OCI-LY7 (cell line): ENCODE measurements around the gene PCNA. TPM values are rescaled to one million over a fixed set of nuclear protein-coding genes. Genes with fewer than 3 reads are reported as not detected.

Source experiments
- BruUV-seq: library from RNA; stranded (reverse); fragments of 400-500 nt; replicated peaks from 2 replicates; lab custom pipeline; 2021; lab: Mats Ljungman, UMichigan
- CTCF ChIA-PET: fragments of 300-600 bp; sonication (Branson Sonifier 250); formaldehyde crosslinking; loops from one replicate; lab custom pipeline; 2022; ENCODE audit warnings: antibody characterized with exemption; ENCODE audit not compliant: unreplicated experiment; lab: Charles Lee
- POLR2A ChIA-PET: fragments of 300-600 bp; sonication (Branson Sonifier 250); formaldehyde crosslinking; loops from one replicate; lab custom pipeline; 2022; ENCODE audit warnings: antibody characterized with exemption; lab: Charles Lee
- DNase-seq: peaks from one replicate; pipeline ENCODE4 v3.0.0-alpha.2; 2015; ENCODE audit warnings: low spot score
- H2AFZ ChIP-seq: fragments of 200-600 bp; sonication (generic), shearing (Covaris generic); 2 replicates; pipeline ENCODE4 v1.6.1; 2014; ENCODE audit warnings: mild to moderate bottlenecking, antibody characterized with exemption, low read length, moderate library complexity
- H3K27ac ChIP-seq: fragments of 200-600 bp; sonication (generic); 2 replicates; pipeline ENCODE4 v1.5.1; 2014; ENCODE audit warnings: mixed run types, low read depth, mild to moderate bottlenecking, moderate library complexity, low read length, inconsistent platforms; ENCODE audit not compliant: poor library complexity, severe bottlenecking
- H3K36me3 ChIP-seq: fragments of 200-600 bp; sonication (generic); 2 replicates; pipeline ENCODE4 v1.6.1; 2014; ENCODE audit warnings: mild to moderate bottlenecking, antibody characterized with exemption, low read length, moderate library complexity, mixed read lengths; ENCODE audit not compliant: insufficient read depth
- H3K4me1 ChIP-seq: fragments of 200-600 bp; sonication (generic); 2 replicates; pipeline ENCODE4 v1.5.1; 2014; ENCODE audit warnings: mild to moderate bottlenecking, low read length; ENCODE audit not compliant: insufficient read depth, poor library complexity, severe bottlenecking
- H3K4me2 ChIP-seq: fragments of 200-600 bp; sonication (generic); 2 replicates; pipeline ENCODE4 v1.6.1; 2014; ENCODE audit warnings: mild to moderate bottlenecking, low read length
- H3K4me3 ChIP-seq: fragments of 200-600 bp; sonication (generic); 2 replicates; pipeline ENCODE4 v1.5.1; 2014; ENCODE audit warnings: mild to moderate bottlenecking, low read depth, low read length; ENCODE audit not compliant: poor library complexity, severe bottlenecking
- H3K79me2 ChIP-seq: fragments of 200-600 bp; sonication (generic); 2 replicates; pipeline ENCODE4 v1.6.1; 2016; ENCODE audit warnings: low read depth, mild to moderate bottlenecking, low read length, moderate library complexity, mixed read lengths; ENCODE audit not compliant: insufficient read depth
- H3K9me2 ChIP-seq: fragments of 200-600 bp; sonication (generic); 2 replicates; pipeline ENCODE4 v1.6.1; 2016; ENCODE audit warnings: mild to moderate bottlenecking, low read length, mixed read lengths; ENCODE audit not compliant: insufficient read depth
- H3K9me3 ChIP-seq: fragments of 200-600 bp; sonication (generic); 2 replicates; pipeline ENCODE4 v1.6.1; 2014; ENCODE audit warnings: mild to moderate bottlenecking, mixed run types, low read length, mixed read lengths
- H4K20me1 ChIP-seq: fragments of 200-600 bp; sonication (generic); 2 replicates; pipeline ENCODE4 v1.6.1; 2014; ENCODE audit warnings: mild to moderate bottlenecking, antibody characterized with exemption, low read length, moderate library complexity, mixed read lengths; ENCODE audit not compliant: insufficient read depth
- EZH2phosphoT487 ChIP-seq: fragments of 200-600 bp; sonication (generic); IDR thresholded peaks from 2 replicates; pipeline ENCODE4 v1.6.1; 2018; ENCODE audit warnings: low read depth, borderline replicate concordance, mild to moderate bottlenecking, mixed run types, antibody characterized with exemption, low read length, moderate library complexity, mixed read lengths
- intact Hi-C: fragments of 100-400 bp; cut with micrococcal nuclease; formaldehyde crosslinking; loops from one replicate; pipeline ENCODE4 v1.10.0; 2022; ENCODE audit not compliant: unreplicated experiment
- total RNA-seq, 2 experiments: library from RNA; depleted of rRNA in 1 of 2; stranded (reverse); fragments of >200 nt in 1 of 2; shearing (Covaris generic) in 1 of 2; gene quantifications; 2 replicates each; pipeline ENCODE4 v1.2.3, GENCODE V29; 2014 to 2022
- TF ChIP-seq, protein P1 (sequence below): fragments of 200-600 bp; sonication (generic); conservative IDR thresholded peaks from 2 replicates; pipeline ENCODE4 v1.5.1; 2014; ENCODE audit warnings: mild to moderate bottlenecking, antibody characterized with exemption, low read length, moderate library complexity, mixed read lengths

The PCNA gene
- total RNA-seq, 2 experiments from 2014 or later = 470 to 567 TPM

DNA sequence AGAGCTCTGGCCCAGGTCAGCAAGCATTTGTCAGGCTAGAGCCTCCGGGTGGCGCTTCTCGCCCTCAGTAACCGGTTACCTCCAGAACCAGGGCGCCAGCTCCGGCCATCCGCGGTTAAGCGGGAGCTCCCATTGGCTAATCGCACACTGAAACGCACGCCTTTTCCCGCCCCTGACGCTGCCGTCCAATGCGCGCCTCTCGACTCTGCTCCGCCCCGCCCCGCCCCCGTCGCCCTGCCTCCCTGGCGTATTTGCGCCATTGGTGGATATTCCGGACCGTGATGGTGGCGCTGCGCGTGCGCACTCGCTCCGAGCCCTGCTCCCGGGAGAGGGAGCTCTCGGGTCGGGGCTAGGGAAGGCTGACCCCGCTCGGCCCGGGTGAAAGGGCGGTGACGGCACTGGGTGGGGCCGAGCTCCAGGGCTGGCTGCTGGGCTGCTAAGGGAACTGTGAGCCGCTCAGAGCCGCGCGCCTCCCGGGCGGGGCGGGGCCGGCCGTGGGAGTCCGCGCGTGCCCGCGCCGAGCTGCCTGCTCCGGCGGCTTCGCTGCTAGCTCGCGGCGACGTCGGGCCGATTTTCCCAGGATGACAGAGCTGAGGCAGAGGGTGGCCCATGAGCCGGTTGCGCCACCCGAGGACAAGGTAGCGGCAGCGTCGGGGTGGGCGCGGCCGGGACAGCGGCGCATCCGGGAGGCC is 6.9 kb upstream of the PCNA start, which contains the start of gene CDS2:
TSS of gene CDS2 (plus strand) at position 497 of the 692 bp plus-strand sequence. CDS start at position 582, 85 bp downstream.
- TF ChIP-seq, protein P1, sequence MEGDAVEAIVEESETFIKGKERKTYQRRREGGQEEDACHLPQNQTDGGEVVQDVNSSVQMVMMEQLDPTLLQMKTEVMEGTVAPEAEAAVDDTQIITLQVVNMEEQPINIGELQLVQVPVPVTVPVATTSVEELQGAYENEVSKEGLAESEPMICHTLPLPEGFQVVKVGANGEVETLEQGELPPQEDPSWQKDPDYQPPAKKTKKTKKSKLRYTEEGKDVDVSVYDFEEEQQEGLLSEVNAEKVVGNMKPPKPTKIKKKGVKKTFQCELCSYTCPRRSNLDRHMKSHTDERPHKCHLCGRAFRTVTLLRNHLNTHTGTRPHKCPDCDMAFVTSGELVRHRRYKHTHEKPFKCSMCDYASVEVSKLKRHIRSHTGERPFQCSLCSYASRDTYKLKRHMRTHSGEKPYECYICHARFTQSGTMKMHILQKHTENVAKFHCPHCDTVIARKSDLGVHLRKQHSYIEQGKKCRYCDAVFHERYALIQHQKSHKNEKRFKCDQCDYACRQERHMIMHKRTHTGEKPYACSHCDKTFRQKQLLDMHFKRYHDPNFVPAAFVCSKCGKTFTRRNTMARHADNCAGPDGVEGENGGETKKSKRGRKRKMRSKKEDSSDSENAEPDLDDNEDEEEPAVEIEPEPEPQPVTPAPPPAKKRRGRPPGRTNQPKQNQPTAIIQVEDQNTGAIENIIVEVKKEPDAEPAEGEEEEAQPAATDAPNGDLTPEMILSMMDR = peak; percentile 80
- no peak for TF ChIP-seq EZH2phosphoT487
- intact Hi-C loops = loop anchor here (1.0 to 5.0 kb wide), 2 partner anchors 66 to 321 kb away; no protein-coding TSS in a partner anchor
- POLR2A ChIA-PET = interaction anchor here (0.6 to 2.5 kb wide), 19 partner anchors 9 to 313 kb away, joined by 3 to 40 read pairs (median 4); no protein-coding TSS in a partner anchor
- Histone ChIP-seq H3K4me3 (peak within 1 kb of the TSS; percentile 81), H3K36me3 (peaks cover 13% of the 10 kb centered on the region; the same call in 1 of the 2 replicates), H3K27ac (peak within 1 kb of the TSS; percentile 80), H3K9me3 (no peaks in the 10 kb centered on the region), H3K9me2 (no peaks in the 10 kb centered on the region), H4K20me1 (no peaks in the 10 kb centered on the region), H3K4me1 (peaks cover 34% of the 10 kb centered on the region), H3K79me2 (peaks cover 37% of the 10 kb centered on the region), H3K4me2 (peak within 1 kb of the TSS; percentile 96), H2AFZ (peak within 1 kb of the TSS; percentile 94)
- BruUV-seq = no TSS peak
- DNase-seq = peak; percentile 99
- CTCF ChIA-PET = interaction anchor here (0.6 to 3.8 kb wide), 19 partner anchors 12 to 903 kb away, joined by 3 to 66 read pairs (median 4); no protein-coding TSS in a partner anchor

DNA sequence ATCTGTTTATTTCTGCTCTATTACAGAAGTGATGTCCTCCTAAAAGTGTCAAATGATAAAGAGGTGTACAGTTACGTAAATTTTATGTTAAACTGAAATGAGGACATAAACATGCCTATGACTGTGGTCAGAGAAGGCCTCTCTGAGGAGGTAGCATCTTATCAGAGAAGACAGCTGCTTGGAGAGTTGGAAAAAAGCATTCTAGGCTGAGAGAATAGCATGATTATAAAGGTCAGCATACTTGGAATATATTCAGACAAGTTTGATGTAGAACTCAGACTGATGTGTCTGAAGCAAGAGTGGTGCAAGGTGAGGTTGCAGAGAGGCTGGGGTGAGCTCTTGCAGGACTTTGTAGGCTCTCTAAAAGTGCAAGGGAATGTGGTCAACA is 3.1 kb upstream of the PCNA start:
- Histone ChIP-seq H3K9me3 (no peaks in the 10 kb centered on the region), H3K4me2 (0 out of 2 replicates have a peak overlapping the region, but pooled peaks have one; percentile 3), H3K9me2 (no peaks in the 10 kb centered on the region), H3K36me3 (peaks cover 13% of the 10 kb centered on the region), H3K79me2 (peaks cover 22% of the 10 kb centered on the region), H3K27ac (no peak overlapping the region), H2AFZ (no peak overlapping the region), H3K4me3 (no peak overlapping the region), H4K20me1 (peaks cover 12% of the 10 kb centered on the region), H3K4me1 (peaks cover 26% of the 10 kb centered on the region)
- no peak for DNase-seq
- intact Hi-C loops = no loop called here
- CTCF ChIA-PET = no interaction called here
- BruUV-seq = no TSS peak
- POLR2A ChIA-PET = no interaction called here
- TF ChIP-seq, protein P1 = no peak
- TF ChIP-seq EZH2phosphoT487 = no peak

DNA sequence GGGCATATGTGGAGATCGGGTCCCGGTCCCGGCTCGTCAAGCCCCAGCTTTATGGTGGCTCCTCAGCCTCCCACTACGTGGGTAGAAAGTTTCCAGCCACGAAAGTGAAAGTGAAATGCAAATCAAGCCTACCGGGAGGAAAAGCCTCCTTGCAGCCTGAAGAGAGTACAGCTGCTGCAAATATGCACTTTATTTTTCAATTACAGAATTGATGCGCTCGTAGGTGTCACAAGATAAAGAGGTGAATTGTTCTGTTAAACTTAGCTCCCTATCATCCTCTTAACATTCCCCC is 373 bp upstream of the PCNA start:
- POLR2A ChIA-PET = interaction anchor here (0.7 to 2.3 kb wide), 15 partner anchors 9 to 843 kb away, joined by 3 to 19 read pairs (median 4); no protein-coding TSS in a partner anchor
- intact Hi-C loops = no loop called here
- peak overlapping the region; percentile 50 for H2AFZ ChIP-seq

More for the DNA sequence above, 373 bp upstream of the PCNA start:
- no peaks in the 10 kb centered on the region for H3K9me3 ChIP-seq
- TF ChIP-seq EZH2phosphoT487 = no peak
- TF ChIP-seq, protein P1 = no peak
- H3K4me3 ChIP-seq = peak overlapping the region; percentile 98
- H4K20me1 ChIP-seq = peaks cover 39% of the 10 kb centered on the region
- peaks cover 42% of the 10 kb centered on the region for H3K4me1 ChIP-seq
- DNase-seq = no peak
- H3K27ac ChIP-seq = peak overlapping the region; percentile 89
- no TSS peak for BruUV-seq
- peaks cover 46% of the 10 kb centered on the region for H3K79me2 ChIP-seq
- H3K4me2 ChIP-seq = peak overlapping the region; percentile 78
- H3K36me3 ChIP-seq = peaks cover 41% of the 10 kb centered on the region
- no peaks in the 10 kb centered on the region for H3K9me2 ChIP-seq
- CTCF ChIA-PET = interaction anchor here (0.8 kb wide), 1 partner anchor 72 kb away, joined by 4 read pairs; no protein-coding TSS in a partner anchor
